ENCODE data around the gene ANK2.

DNA sequence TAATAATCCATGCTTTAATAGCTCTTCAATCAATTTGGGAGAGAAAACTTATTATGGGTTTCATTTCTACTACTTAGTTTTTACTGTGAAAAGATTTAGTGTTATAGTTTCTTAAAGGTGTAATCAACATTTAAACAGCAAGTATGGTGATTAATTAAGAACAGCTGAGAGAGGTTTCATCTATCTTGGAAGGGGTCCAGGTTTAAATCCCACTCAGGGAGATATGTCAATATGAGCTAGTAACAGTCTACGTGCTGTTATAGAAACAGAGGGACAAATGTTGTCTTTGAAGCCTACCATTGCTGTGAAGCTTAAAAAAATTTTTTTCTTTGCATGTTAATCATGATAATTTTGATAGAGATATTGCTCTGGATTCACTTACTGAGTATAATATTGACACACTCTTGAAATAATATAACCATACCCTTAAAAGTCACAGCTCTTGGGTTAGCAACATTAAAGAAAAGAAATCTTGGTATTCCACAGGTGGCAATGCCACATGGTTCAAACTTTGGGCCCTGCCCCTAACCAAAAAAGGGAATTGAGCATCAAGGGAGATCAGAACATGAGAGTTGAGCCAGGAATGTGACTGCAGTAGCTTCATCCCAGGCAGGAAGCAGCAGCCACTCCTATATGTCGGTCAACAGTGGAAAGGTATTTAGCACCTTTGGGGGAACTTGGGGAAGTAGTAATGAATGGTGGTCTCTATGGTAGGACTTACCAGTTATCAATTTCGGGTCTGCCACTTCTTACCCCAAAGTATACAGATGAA, 107.8 kb downstream of the ANK2 start:
- no peak for TF ChIP-seq POLR2A (IDR thresholded peaks at IDR 0.05)
- TF ChIP-seq, protein P1, sequence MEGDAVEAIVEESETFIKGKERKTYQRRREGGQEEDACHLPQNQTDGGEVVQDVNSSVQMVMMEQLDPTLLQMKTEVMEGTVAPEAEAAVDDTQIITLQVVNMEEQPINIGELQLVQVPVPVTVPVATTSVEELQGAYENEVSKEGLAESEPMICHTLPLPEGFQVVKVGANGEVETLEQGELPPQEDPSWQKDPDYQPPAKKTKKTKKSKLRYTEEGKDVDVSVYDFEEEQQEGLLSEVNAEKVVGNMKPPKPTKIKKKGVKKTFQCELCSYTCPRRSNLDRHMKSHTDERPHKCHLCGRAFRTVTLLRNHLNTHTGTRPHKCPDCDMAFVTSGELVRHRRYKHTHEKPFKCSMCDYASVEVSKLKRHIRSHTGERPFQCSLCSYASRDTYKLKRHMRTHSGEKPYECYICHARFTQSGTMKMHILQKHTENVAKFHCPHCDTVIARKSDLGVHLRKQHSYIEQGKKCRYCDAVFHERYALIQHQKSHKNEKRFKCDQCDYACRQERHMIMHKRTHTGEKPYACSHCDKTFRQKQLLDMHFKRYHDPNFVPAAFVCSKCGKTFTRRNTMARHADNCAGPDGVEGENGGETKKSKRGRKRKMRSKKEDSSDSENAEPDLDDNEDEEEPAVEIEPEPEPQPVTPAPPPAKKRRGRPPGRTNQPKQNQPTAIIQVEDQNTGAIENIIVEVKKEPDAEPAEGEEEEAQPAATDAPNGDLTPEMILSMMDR (IDR thresholded peaks at IDR 0.05 in 8 of 11, conservative IDR thresholded peaks at IDR 0.05 in 3 of 11), result no peak
- TF ChIP-seq POLR2AphosphoS5 (IDR thresholded peaks at IDR 0.05), result no peak
